ENCODE results near the gene SEPTIN1.

Gene SEPTIN1

DNA sequence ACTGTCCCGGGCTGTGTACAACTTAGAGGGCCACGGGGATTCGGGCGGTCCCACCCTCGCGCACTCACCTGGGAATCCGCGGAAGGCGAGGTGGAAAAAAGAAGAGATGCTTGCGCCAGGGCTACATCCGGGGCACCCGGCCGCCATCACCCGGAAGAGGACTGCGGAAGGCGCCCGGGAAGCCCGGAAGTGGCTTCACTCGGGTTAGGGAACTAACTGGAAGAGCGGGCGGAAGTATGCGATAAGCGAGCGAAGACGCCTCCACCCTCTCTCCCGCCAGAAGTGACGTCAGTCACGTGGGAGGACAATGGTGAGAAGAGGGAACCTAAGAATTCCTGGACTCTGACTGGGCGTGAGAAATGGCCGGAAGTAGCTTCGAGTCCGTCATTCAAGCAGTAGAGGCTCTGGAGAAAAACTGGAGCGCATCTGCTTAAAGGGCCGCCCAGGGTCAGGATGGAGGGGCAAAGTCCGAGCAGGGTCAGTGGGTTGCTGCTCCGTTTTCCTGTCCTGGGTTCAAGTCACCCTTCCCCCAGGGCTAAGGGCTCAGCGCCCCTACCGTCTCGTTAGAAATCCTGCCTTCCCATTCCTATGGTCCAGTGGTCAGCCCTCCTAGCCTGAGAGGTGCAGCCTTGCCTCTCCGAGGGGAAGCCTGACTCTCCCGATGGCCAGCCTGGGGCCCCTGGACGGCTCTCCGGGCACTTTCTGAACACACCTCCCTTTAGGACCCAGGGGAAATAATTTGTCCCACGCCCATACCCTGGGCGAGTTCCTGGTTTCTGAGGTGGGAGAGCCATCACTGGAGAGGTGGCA is 27.0 kb downstream of the SEPTIN1 start, which contains the start of gene CD2BP2:
Gene CD2BP2, minus strand, starts transcription at position 165 of the 810 bp plus-strand sequence. CDS start 627 bp downstream, outside the sequence.
- Histone ChIP-seq H4K8ac (ENCODE audit: low read depth, low read length) (peak within 1 kb of the TSS; percentile 97), H2BK12ac (ENCODE audit: low read length) (no peak within 1 kb of the TSS), H2BK120ac (ENCODE audit: low read depth, low read length) (peak within 1 kb of the TSS; percentile 88), H2AK5ac (ENCODE audit: low read depth, low read length) (peak within 1 kb of the TSS; percentile 96), H3K4me3 (ENCODE audit: low read length in 2 of 2) (peak within 1 kb of the TSS; percentile 86 to 97), H3K23ac (ENCODE audit: low read depth, low read length, poor library complexity) (peak within 1 kb of the TSS; percentile 69), H3K14ac (ENCODE audit: low read length) (peak within 1 kb of the TSS; percentile 100), H3K27ac (replicated peaks; ENCODE audit: low read length) (peak within 1 kb of the TSS; percentile 94), H3K4ac (ENCODE audit: low read length) (peak within 1 kb of the TSS; percentile 79), H3K9ac (ENCODE audit: low read depth, low read length, poor library complexity) (peak within 1 kb of the TSS; percentile 97), H3K36me3 (replicated peaks in 1 of 2; ENCODE audit: control insufficient read depth in 2 of 2, insufficient read depth in 2 of 2, low read length in 2 of 2) (peaks cover 39 to 74% of the 10 kb centered on the region in 2 donors), H3K27me3 (ENCODE audit: control insufficient read depth in 3 of 3, insufficient read depth in 3 of 3, low read depth in 1 of 3, low read length in 3 of 3) (no peaks in the 10 kb centered on the region), H3K79me1 (ENCODE audit: low read depth, low read length) (peaks cover 14% of the 10 kb centered on the region), H2BK5ac (ENCODE audit: low read length) (peak within 1 kb of the TSS; percentile 62), H2BK15ac (ENCODE audit: low read length) (peak within 1 kb of the TSS; percentile 93), H3K18ac (ENCODE audit: low read length) (peak within 1 kb of the TSS; percentile 99), H2AFZ (ENCODE audit: low read length) (peak within 1 kb of the TSS; percentile 93), H4K91ac (ENCODE audit: low read depth, low read length, poor library complexity) (peak within 1 kb of the TSS; percentile 73), H3K4me1 (ENCODE audit: control insufficient read depth in 2 of 2, insufficient read depth in 1 of 2, low read depth in 1 of 2, low read length in 2 of 2) (peaks cover 8 to 10% of the 10 kb centered on the region in 2 donors), H3K4me2 (ENCODE audit: insufficient read depth, low read length, poor library complexity, severe bottlenecking) (peak within 1 kb of the TSS; percentile 91), H3K9me3 (replicated peaks in 1 of 2; ENCODE audit: control insufficient read depth in 2 of 2, insufficient read depth in 1 of 2, low read depth in 1 of 2, low read length in 2 of 2) (no peaks in the 10 kb centered on the region)
- DNase-seq (ENCODE audit: low spot score): peak; percentile 99
- WGBS, 2 donors (ENCODE audit: extremely low coverage in 2 of 2, insufficient read length in 2 of 2, insufficient replicate concordance in 1 of 2): no CpG with 5 or more reads among the region's 45 CpGs

DNA sequence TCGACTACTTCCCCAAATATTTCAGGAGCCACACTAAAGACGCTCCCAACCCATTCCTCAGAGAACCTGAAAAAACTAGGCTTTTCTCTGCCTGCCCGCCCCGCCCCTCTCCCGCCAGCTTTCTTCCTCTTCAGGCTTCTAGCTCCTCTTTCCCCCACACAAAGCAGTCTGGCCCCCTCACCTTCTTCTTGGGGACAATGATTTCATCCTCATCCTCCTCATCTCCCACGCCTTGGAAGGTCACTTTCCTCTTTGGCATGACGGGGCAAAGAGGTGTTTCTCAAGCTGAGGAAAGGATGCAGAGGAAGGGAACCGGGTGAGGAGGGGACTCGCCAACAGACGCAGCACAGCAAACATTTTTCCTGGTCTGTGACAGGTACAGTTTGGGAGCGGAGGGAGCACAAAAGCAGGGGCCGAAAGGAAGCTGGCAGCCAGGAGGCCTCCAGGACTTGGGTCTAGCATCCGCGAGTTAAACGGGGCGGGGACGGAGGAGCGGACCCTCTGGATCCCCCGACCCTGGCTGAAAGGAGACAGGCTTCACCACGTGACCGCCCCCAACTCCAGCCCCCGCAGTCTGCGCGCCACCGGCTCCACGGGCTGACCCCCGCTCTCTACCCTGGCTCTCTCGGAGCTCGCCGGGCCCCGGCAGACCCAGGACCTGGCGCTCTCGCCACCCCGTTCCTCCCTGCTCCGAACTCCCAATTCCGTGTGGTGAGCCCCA is 27.8 kb downstream of the SEPTIN1 start:
- Histone ChIP-seq H3K79me1 (ENCODE audit: low read depth, low read length) (peaks cover 14% of the 10 kb centered on the region), H3K23ac (ENCODE audit: low read depth, low read length, poor library complexity) (peak overlapping the region; percentile 69), H2AFZ (ENCODE audit: low read length) (peak overlapping the region; percentile 90), H2BK12ac (ENCODE audit: low read length) (no peak overlapping the region), H2BK5ac (ENCODE audit: low read length) (peak overlapping the region; percentile 62), H3K9ac (ENCODE audit: low read depth, low read length, poor library complexity) (peak overlapping the region; percentile 94), H3K4me1 (ENCODE audit: control insufficient read depth in 2 of 2, insufficient read depth in 1 of 2, low read depth in 1 of 2, low read length in 2 of 2) (peaks cover 8 to 10% of the 10 kb centered on the region in 2 donors), H3K4me3 (ENCODE audit: low read length in 2 of 2) (peak overlapping the region; percentile 86 to 97), H2BK15ac (ENCODE audit: low read length) (no peak overlapping the region), H3K27ac (replicated peaks; ENCODE audit: low read length) (peak overlapping the region; percentile 72), H3K27me3 (ENCODE audit: control insufficient read depth in 3 of 3, insufficient read depth in 3 of 3, low read depth in 1 of 3, low read length in 3 of 3) (no peaks in the 10 kb centered on the region), H3K4me2 (ENCODE audit: insufficient read depth, low read length, poor library complexity, severe bottlenecking) (peak overlapping the region; percentile 88), H4K91ac (ENCODE audit: low read depth, low read length, poor library complexity) (no peak overlapping the region), H2BK120ac (ENCODE audit: low read depth, low read length) (peak overlapping the region; percentile 88), H3K4ac (ENCODE audit: low read length) (no peak overlapping the region), H3K18ac (ENCODE audit: low read length) (peak overlapping the region; percentile 98), H4K8ac (ENCODE audit: low read depth, low read length) (peak overlapping the region; percentile 72), H2AK5ac (ENCODE audit: low read depth, low read length) (peak overlapping the region; percentile 66), H3K36me3 (replicated peaks in 1 of 2; ENCODE audit: control insufficient read depth in 2 of 2, insufficient read depth in 2 of 2, low read length in 2 of 2) (peaks cover 42 to 71% of the 10 kb centered on the region in 2 donors), H3K14ac (ENCODE audit: low read length) (peak overlapping the region; percentile 47), H3K9me3 (replicated peaks in 1 of 2; ENCODE audit: control insufficient read depth in 2 of 2, insufficient read depth in 1 of 2, low read depth in 1 of 2, low read length in 2 of 2) (no peaks in the 10 kb centered on the region)
- no CpG with 5 or more reads among the region's 36 CpGs for WGBS, 2 donors (ENCODE audit: extremely low coverage in 2 of 2, insufficient read length in 2 of 2, insufficient replicate concordance in 1 of 2)
- no peak for DNase-seq (ENCODE audit: low spot score)

DNA sequence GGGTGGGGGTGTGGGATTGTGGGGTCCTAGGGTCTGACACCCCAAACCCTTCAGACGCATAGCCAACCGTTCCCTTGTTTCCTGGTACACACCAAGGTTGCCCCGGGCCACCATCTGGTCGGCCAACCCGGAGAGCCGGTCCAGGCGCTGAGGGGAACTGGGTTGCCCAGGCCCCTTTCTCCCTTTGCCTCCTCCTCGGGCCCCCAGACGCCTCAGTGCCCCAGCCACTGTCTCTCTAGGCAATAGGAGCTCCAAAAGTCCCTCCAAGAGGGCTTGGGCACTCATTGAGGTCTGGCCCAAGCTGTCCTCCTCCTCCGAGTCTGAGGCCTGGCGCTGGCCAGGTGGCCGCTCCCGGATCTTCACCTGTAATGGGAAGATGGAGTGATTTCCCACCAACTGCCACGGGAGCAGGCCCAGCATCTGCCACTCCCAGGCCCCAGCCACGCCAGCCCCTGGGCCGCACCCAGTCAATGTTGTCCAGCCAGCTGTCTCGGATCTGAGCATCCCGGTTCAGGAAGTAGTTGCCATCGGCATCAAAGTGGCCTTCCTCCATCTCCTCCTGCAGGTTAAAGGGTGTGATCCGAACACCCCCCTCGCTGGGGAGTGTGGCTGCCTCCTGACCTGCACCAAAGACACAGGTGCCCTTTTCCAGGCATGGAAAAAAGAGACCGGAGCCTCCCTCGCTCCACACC is 28.8 kb downstream of the SEPTIN1 start:
- H2AK5ac ChIP-seq (ENCODE audit: low read depth, low read length): peak overlapping the region; percentile 2
- H3K27ac ChIP-seq (replicated peaks; ENCODE audit: low read length): no peak overlapping the region
- H3K9me3 ChIP-seq (replicated peaks in 1 of 2; ENCODE audit: control insufficient read depth in 2 of 2, insufficient read depth in 1 of 2, low read depth in 1 of 2, low read length in 2 of 2): no peaks in the 10 kb centered on the region
- H3K23ac ChIP-seq (ENCODE audit: low read depth, low read length, poor library complexity): peak overlapping the region; percentile 47
- no peak overlapping the region for H2BK12ac ChIP-seq (ENCODE audit: low read length)
- no peak overlapping the region for H4K8ac ChIP-seq (ENCODE audit: low read depth, low read length)
- H3K36me3 ChIP-seq (replicated peaks in 1 of 2; ENCODE audit: control insufficient read depth in 2 of 2, insufficient read depth in 2 of 2, low read length in 2 of 2): peaks cover 41 to 61% of the 10 kb centered on the region in 2 donors
- no peak overlapping the region for H3K18ac ChIP-seq (ENCODE audit: low read length)
- no peak overlapping the region for H3K4me2 ChIP-seq (ENCODE audit: insufficient read depth, low read length, poor library complexity, severe bottlenecking)
- no peak overlapping the region for H2BK120ac ChIP-seq (ENCODE audit: low read depth, low read length)
- no peak overlapping the region for H2BK5ac ChIP-seq (ENCODE audit: low read length)
- no peak overlapping the region for H2BK15ac ChIP-seq (ENCODE audit: low read length)
- no peak overlapping the region for H4K91ac ChIP-seq (ENCODE audit: low read depth, low read length, poor library complexity)
- no CpG with 5 or more reads among the region's 23 CpGs for WGBS, 2 donors (ENCODE audit: extremely low coverage in 2 of 2, insufficient read length in 2 of 2, insufficient replicate concordance in 1 of 2)
- H3K9ac ChIP-seq (ENCODE audit: low read depth, low read length, poor library complexity): no peak overlapping the region
- no peaks in the 10 kb centered on the region for H3K27me3 ChIP-seq (ENCODE audit: control insufficient read depth in 3 of 3, insufficient read depth in 3 of 3, low read depth in 1 of 3, low read length in 3 of 3)
- no peak overlapping the region for H3K14ac ChIP-seq (ENCODE audit: low read length)
- H3K4ac ChIP-seq (ENCODE audit: low read length): no peak overlapping the region
- H3K79me1 ChIP-seq (ENCODE audit: low read depth, low read length): peaks cover 14% of the 10 kb centered on the region
- H3K4me3 ChIP-seq (ENCODE audit: low read length in 2 of 2): peak overlapping the region in 1 of 2 donors; percentile 86
- H3K4me1 ChIP-seq (ENCODE audit: control insufficient read depth in 2 of 2, insufficient read depth in 1 of 2, low read depth in 1 of 2, low read length in 2 of 2): peaks cover 8 to 10% of the 10 kb centered on the region in 2 donors
- DNase-seq (ENCODE audit: low spot score): no peak
- no peak overlapping the region for H2AFZ ChIP-seq (ENCODE audit: low read length)
